PC-3 (cell line): ENCODE data around the gene RIC8B. TPM values are rescaled to one million over a fixed set of nuclear protein-coding genes. Genes with fewer than 3 reads are reported as not detected.

ENCODE experiments used
- ATAC-seq: fragments of 200-7000 bp; cut with Tn5 transposase; 2 replicates; pipeline ENCODE4 v1.9.1; 2020; ENCODE audit warnings: mild to moderate bottlenecking, moderate library complexity
- BruUV-seq: library from RNA; stranded (reverse); fragments of 400-500 nt; replicated peaks from 2 replicates; lab custom pipeline; 2021; lab: Mats Ljungman, UMichigan
- CTCF ChIA-PET: fragments of 300-600 bp; sonication (Branson Sonifier 250); formaldehyde crosslinking; loops from one replicate; lab custom pipeline; 2022; ENCODE audit warnings: antibody characterized with exemption; lab: Charles Lee
- POLR2A ChIA-PET: fragments of 300-600 bp; sonication (Branson Sonifier 250); formaldehyde crosslinking; loops from one replicate; lab custom pipeline; 2022; ENCODE audit warnings: antibody characterized with exemption; ENCODE audit not compliant: unreplicated experiment; lab: Charles Lee
- DNase-seq: peaks from one replicate; pipeline ENCODE4 v3.0.0-alpha.2; 2015
- H2AFZ ChIP-seq: fragments of 300-600 bp; sonication (generic); 2 replicates; pipeline ENCODE4 v1.6.0; 2016; ENCODE audit warnings: antibody characterized with exemption, low read length
- H3F3A ChIP-seq: fragments of 300-600 bp; sonication (generic); one replicate; pipeline ENCODE4 v1.6.0; 2017; ENCODE audit warnings: antibody characterized with exemption, low read length, control low read depth, mild to moderate bottlenecking; ENCODE audit not compliant: unreplicated experiment
- H3K27ac ChIP-seq: fragments of 300-600 bp; sonication (generic); 2 replicates; pipeline ENCODE4 v1.5.1; 2016; ENCODE audit warnings: mild to moderate bottlenecking, low read length
- H3K27me3 ChIP-seq: fragments of 300-600 bp; sonication (generic); 2 replicates; pipeline ENCODE4 v1.6.1; 2016; ENCODE audit warnings: low read length, mixed read lengths
- H3K36me3 ChIP-seq: fragments of 300-600 bp; sonication (generic); 2 replicates; pipeline ENCODE4 v1.6.1; 2016; ENCODE audit warnings: low read depth, mixed run types, low read length, mixed read lengths
- H3K4me1 ChIP-seq: fragments of 300-600 bp; sonication (generic); 2 replicates; pipeline ENCODE4 v1.5.1; 2016; ENCODE audit warnings: low read length; ENCODE audit not compliant: insufficient read depth
- H3K4me2 ChIP-seq: fragments of 300-600 bp; sonication (generic); 2 replicates; pipeline ENCODE4 v1.6.0; 2016; ENCODE audit warnings: low read length
- H3K4me3 ChIP-seq: fragments of 300-600 bp; sonication (generic); 2 replicates; pipeline ENCODE4 v1.5.1; 2016; ENCODE audit warnings: mild to moderate bottlenecking, low read length, mixed read lengths
- H3K79me2 ChIP-seq: fragments of 300-600 bp; sonication (generic); 2 replicates; pipeline ENCODE4 v1.6.1; 2017; ENCODE audit warnings: low read length, mixed read lengths
- H3K9ac ChIP-seq: fragments of 300-600 bp; sonication (generic); 2 replicates; pipeline ENCODE4 v1.6.0; 2016; ENCODE audit warnings: mild to moderate bottlenecking, low read length
- H3K9me2 ChIP-seq: fragments of 300-600 bp; sonication (generic); replicated peaks from 2 replicates; pipeline ENCODE4 v1.6.1; 2016; ENCODE audit warnings: mixed run types, low read length, mixed read lengths
- H3K9me3 ChIP-seq: fragments of 300-600 bp; sonication (generic); 2 replicates; pipeline ENCODE4 v1.6.1; 2016; ENCODE audit warnings: low read length, mixed read lengths
- H4K20me1 ChIP-seq: fragments of 300-600 bp; sonication (generic); 2 replicates; pipeline ENCODE4 v1.6.1; 2016; ENCODE audit warnings: low read length, mixed read lengths
- CTCF ChIP-seq: fragments of 300-600 bp; sonication (generic); conservative IDR thresholded peaks from 2 replicates; pipeline ENCODE4 v1.5.1; 2017; ENCODE audit warnings: antibody characterized with exemption, low read depth, mild to moderate bottlenecking, low read length
- EZH2 ChIP-seq: fragments of 300-600 bp; sonication (generic); IDR thresholded peaks from one replicate; pipeline ENCODE4 v1.6.1; 2017; ENCODE audit warnings: antibody characterized with exemption, mild to moderate bottlenecking, low read length; ENCODE audit not compliant: unreplicated experiment
- EZH2phosphoT487 ChIP-seq: fragments of 300-600 bp; sonication (generic); IDR thresholded peaks from 2 replicates; pipeline ENCODE4 v1.6.1; 2018; ENCODE audit warnings: mild to moderate bottlenecking, antibody characterized with exemption, low read length, borderline replicate concordance
- intact Hi-C: fragments of 100-400 bp; cut with micrococcal nuclease; formaldehyde crosslinking; loops from 2 replicates; pipeline ENCODE4 v1.9.0; 2023
- total RNA-seq: library from RNA; depleted of rRNA; stranded (reverse); fragments of >200 nt; gene quantifications from 2 replicates; pipeline ENCODE4 v1.2.3, GENCODE V29; 2014

The RIC8B gene
- total RNA-seq, 1 experiment from 2014 or later = 8.6 TPM

GRCh38 chr12:106740818-106741217, 33.7 kb upstream of the RIC8B start:
- BruUV-seq = no TSS peak
- Histone ChIP-seq H3K4me3 (no peak overlapping the region), H4K20me1 (no peaks in the 10 kb centered on the region), H3K9me3 (no peaks in the 10 kb centered on the region), H3F3A (no peaks in the 10 kb centered on the region), H3K36me3 (no peaks in the 10 kb centered on the region), H3K9me2 (no peaks in the 10 kb centered on the region), H3K27me3 (peaks cover 61% of the 10 kb centered on the region), H3K27ac (no peak overlapping the region), H3K4me1 (no peaks in the 10 kb centered on the region), H3K79me2 (no peaks in the 10 kb centered on the region), H3K9ac (no peak overlapping the region), H2AFZ (no peak overlapping the region), H3K4me2 (no peak overlapping the region)
- ChIA-PET CTCF (no interaction called here), POLR2A (no interaction called here)
- DNase-seq = no peak
- ATAC-seq = no peak
- intact Hi-C loops = no loop called here
- TF ChIP-seq EZH2phosphoT487 (no peak), CTCF (no peak), EZH2 (no peak)

- Histone ChIP-seq H3K79me2 (no peaks in the 10 kb centered on the region), H3K9me2 (no peaks in the 10 kb centered on the region), H3K4me1 (no peaks in the 10 kb centered on the region), H3K9me3 (no peaks in the 10 kb centered on the region), H3K27ac (no peak overlapping the region), H3K4me2 (no peak overlapping the region), H4K20me1 (no peaks in the 10 kb centered on the region), H3F3A (no peaks in the 10 kb centered on the region), H3K9ac (no peak overlapping the region), H3K36me3 (no peaks in the 10 kb centered on the region), H3K4me3 (no peak overlapping the region), H3K27me3 (peaks cover 57% of the 10 kb centered on the region), H2AFZ (no peak overlapping the region)
- intact Hi-C loops = no loop called here
- no peak for DNase-seq
- ChIA-PET POLR2A (no interaction called here), CTCF (no interaction called here)
- ATAC-seq = no peak
- no TSS peak for BruUV-seq
- TF ChIP-seq CTCF (no peak), EZH2phosphoT487 (no peak), EZH2 (no peak)
These were observed 33.2 kb upstream of the RIC8B start for GRCh38 chr12:106741247-106741646.

GRCh38 chr12:106743270-106743988, 31.1 kb upstream of the RIC8B start:
- ChIA-PET CTCF (no interaction called here), POLR2A (no interaction called here)
- no peaks in the 10 kb centered on the region for H3K79me2 ChIP-seq
- H3K4me1 ChIP-seq = no peaks in the 10 kb centered on the region
- ATAC-seq (no peak), DNase-seq (no peak)
- H3K27me3 ChIP-seq = peaks cover 46% of the 10 kb centered on the region
- H3K9me3 ChIP-seq = no peaks in the 10 kb centered on the region
- no peaks in the 10 kb centered on the region for H3F3A ChIP-seq
- H3K4me3 ChIP-seq = no peak overlapping the region
- TF ChIP-seq EZH2phosphoT487 (no peak), EZH2 (no peak)
- no peaks in the 10 kb centered on the region for H3K9me2 ChIP-seq
- H3K36me3 ChIP-seq = no peaks in the 10 kb centered on the region
- no peak overlapping the region for H3K9ac ChIP-seq
- H3K4me2 ChIP-seq = no peak overlapping the region
- BruUV-seq = no TSS peak
- H2AFZ ChIP-seq = no peak overlapping the region
- no peak overlapping the region for H3K27ac ChIP-seq
- H4K20me1 ChIP-seq = no peaks in the 10 kb centered on the region
- intact Hi-C loops = no loop called here
